Fibroblast of villous mesenchyme (primary cell): ENCODE measurements around the gene PSKH1. TPM values are rescaled to one million over a fixed set of nuclear protein-coding genes. Genes with fewer than 3 reads are reported as not detected.

Experiments
- DNase-seq: peaks from one replicate; pipeline ENCODE4 v3.0.0-alpha.2; 2010; ENCODE audit warnings: low read depth
- H3K4me3 ChIP-seq: 2 replicates; pipeline ENCODE4 v1.5.1; 2011; ENCODE audit warnings: low read depth, mild to moderate bottlenecking, low read length
- total RNA-seq: library from RNA; depleted of rRNA; stranded (reverse); fragments of >200 nt; gene quantifications from 2 replicates; pipeline ENCODE4 v1.2.3, GENCODE V29; 2012
- TF ChIP-seq, protein P1 (sequence below): IDR thresholded peaks from 2 replicates; pipeline ENCODE4 v1.5.1; 2012; ENCODE audit warnings: low read depth, mild to moderate bottlenecking, low read length; ENCODE audit not compliant: insufficient read depth

Gene PSKH1
- total RNA-seq, 1 donor: 13.0 TPM

- TF ChIP-seq, protein P1, sequence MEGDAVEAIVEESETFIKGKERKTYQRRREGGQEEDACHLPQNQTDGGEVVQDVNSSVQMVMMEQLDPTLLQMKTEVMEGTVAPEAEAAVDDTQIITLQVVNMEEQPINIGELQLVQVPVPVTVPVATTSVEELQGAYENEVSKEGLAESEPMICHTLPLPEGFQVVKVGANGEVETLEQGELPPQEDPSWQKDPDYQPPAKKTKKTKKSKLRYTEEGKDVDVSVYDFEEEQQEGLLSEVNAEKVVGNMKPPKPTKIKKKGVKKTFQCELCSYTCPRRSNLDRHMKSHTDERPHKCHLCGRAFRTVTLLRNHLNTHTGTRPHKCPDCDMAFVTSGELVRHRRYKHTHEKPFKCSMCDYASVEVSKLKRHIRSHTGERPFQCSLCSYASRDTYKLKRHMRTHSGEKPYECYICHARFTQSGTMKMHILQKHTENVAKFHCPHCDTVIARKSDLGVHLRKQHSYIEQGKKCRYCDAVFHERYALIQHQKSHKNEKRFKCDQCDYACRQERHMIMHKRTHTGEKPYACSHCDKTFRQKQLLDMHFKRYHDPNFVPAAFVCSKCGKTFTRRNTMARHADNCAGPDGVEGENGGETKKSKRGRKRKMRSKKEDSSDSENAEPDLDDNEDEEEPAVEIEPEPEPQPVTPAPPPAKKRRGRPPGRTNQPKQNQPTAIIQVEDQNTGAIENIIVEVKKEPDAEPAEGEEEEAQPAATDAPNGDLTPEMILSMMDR: no peak
- no peak overlapping the region for H3K4me3 ChIP-seq
- DNase-seq: no peak
Measured at GRCh38 chr16:67885976-67886375, 7.1 kb upstream of the PSKH1 start.

DNA sequence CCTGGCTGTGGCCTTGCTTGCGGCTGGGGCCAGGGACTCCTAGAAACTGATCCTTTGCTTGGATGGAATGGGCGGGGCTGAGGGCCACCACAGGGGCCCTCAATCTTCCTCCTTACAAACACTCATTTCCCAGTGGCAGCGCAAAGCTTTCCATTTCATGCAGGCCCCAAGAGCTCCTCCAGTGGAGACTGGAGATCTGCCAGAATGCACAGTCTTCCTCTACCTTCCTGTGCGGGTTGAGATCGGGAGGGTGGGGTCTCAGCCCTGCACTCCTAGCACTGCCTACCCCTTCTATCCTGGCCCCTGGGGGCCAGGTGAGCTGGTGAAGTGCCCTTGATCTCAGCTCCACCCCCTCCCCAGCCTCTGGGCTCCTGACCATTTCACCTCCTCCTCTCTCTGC, 6.7 kb upstream of the PSKH1 start:
- DNase-seq: no peak
- TF ChIP-seq, protein P1: no peak
- H3K4me3 ChIP-seq: no peak overlapping the region

DNA sequence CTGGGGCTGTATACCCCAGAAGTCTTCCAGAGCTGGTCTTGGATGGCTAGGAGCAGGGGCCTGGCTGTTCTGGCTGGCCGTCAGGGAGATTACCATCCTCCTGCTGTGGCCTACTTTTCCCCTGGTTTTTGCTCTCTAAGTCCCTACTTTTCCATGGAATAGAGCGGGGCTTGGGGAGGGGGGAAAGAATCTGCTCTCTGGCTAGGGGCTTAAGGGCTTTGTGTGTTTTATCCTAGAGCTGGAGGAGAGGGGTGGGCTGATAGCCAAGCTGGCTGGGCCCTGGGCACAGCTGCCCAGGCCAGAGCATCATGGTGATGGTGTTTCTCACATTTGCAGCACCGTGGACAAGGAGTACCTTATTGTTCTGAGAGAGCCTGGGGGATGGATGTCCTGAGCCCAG, 4.7 kb upstream of the PSKH1 start:
- H3K4me3 ChIP-seq: no peak overlapping the region
- no peak for DNase-seq
- TF ChIP-seq, protein P1: no peak

DNA sequence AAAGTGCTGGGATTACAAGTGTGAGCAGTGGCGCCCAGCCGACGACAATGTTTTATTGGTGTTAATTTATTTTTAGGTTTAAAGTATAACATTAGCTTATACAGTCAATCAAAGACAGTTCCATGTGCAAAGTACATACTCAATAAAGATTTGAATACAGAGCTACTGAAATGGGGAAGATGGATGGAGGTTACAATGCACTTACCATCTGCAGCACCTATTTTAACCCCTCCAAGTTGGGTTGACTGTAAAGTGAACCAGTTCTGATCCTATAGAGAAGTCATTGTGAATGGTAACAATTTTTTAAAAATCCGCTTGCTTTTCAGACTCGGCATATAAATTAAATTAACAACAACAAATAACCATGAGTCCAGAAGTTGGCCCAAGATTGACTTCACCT, 679 bp upstream of the PSKH1 start:
- no peak for DNase-seq
- TF ChIP-seq, protein P1: no peak
- peak overlapping the region; percentile 62 for H3K4me3 ChIP-seq

GRCh38 chr16:67893743-67894399, 817 bp downstream of the PSKH1 start:
- H3K4me3 ChIP-seq: peak overlapping the region; percentile 68
- peak; percentile 22 for DNase-seq
- TF ChIP-seq, protein P1: no peak

DNA sequence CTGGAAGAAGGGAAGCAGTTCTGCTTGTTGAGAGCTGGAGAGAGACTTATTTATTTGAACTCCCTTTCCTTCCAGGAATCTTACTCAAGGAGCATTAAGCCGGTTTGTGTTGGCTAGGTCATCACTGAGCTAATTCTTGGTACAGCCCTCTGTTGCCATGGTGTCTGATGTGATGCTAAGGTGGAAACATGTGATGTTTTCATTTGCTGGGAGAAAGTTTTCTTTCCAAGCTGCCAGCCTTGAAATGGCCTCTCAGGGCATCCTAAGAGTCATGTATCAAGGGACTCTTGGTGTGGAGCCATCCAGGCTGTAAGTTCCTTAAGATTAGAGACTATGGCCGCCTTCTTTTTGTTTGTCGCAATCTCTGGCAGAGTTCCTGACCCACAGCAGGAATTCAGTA, 4.2 kb downstream of the PSKH1 start:
- H3K4me3 ChIP-seq: no peak overlapping the region
- DNase-seq: peak; percentile 44
- TF ChIP-seq, protein P1: no peak

GRCh38 chr16:67901734-67902133, 8.7 kb downstream of the PSKH1 start:
- DNase-seq: no peak
- TF ChIP-seq, protein P1: no peak
- no peak overlapping the region for H3K4me3 ChIP-seq
